Endothelial cell of umbilical vein (primary cell): ENCODE data around the gene MATN4. TPM values are rescaled to one million over a fixed set of nuclear protein-coding genes. Genes with fewer than 3 reads are reported as not detected.

Source experiments
- BruUV-seq: library from RNA; stranded (reverse); fragments of 400-500 nt; replicated peaks from 2 replicates; lab custom pipeline; 2021; lab: Mats Ljungman, UMichigan
- CTCF ChIA-PET: fragments of 300-600, 350-600 bp; sonication (Branson Sonifier 250); formaldehyde crosslinking; loops from one replicate; lab custom pipeline; 2021; ENCODE audit warnings: antibody characterized with exemption, inconsistent platforms; lab: Charles Lee
- POLR2A ChIA-PET: fragments of 300-600, 350-600 bp; sonication (Branson Sonifier 250); formaldehyde crosslinking; loops from one replicate; lab custom pipeline; 2021; ENCODE audit warnings: antibody characterized with exemption, inconsistent platforms; lab: Charles Lee
- DNase-seq: peaks from one replicate; pipeline ENCODE4 v3.0.0-alpha.2; 2011; ENCODE audit warnings: low read depth, low spot score
- FAIRE-seq: peaks from 2 replicates; lab custom pipeline; 2011; peaks lifted over from hg19 to GRCh38; lab: Jason Lieb, UNC
- H2AFZ ChIP-seq: 2 replicates; pipeline ENCODE4 v1.6.0; 2012; ENCODE audit warnings: low read depth, low read length, control low read depth, inconsistent platforms
- H3K27ac ChIP-seq: 2 replicates; pipeline ENCODE4 v1.5.1; 2011; ENCODE audit warnings: low read depth, mild to moderate bottlenecking, control low read depth, low read length, moderate library complexity; ENCODE audit not compliant: insufficient read depth
- H3K27me3 ChIP-seq, 2 experiments: 2 replicates each; pipeline versions ENCODE4 v1.6.0 to v1.6.1; 2011; ENCODE audit warnings: low read length in 2 of 2, mixed read lengths in 1 of 2; ENCODE audit not compliant: control insufficient read depth in 2 of 2, insufficient read depth in 2 of 2
- H3K36me3 ChIP-seq, 2 experiments: 2 replicates in 1 of 2; 3 replicates in 1 of 2; pipeline ENCODE4 v1.5.1; 2011; ENCODE audit warnings: low read length in 2 of 2, mild to moderate bottlenecking in 1 of 2, moderate library complexity in 1 of 2; ENCODE audit not compliant: control insufficient read depth in 2 of 2, insufficient read depth in 2 of 2; ENCODE audit errors: extremely low read depth in 1 of 2
- H3K4me1 ChIP-seq: 3 replicates; pipeline ENCODE4 v1.5.1; 2011; ENCODE audit warnings: mild to moderate bottlenecking, low read length; ENCODE audit not compliant: control insufficient read depth, insufficient read depth; ENCODE audit errors: extremely low read depth
- H3K4me2 ChIP-seq: 2 replicates; pipeline ENCODE4 v1.6.1; 2011; ENCODE audit warnings: low read length, control low read depth, mixed read lengths; ENCODE audit not compliant: insufficient read depth
- H3K4me3 ChIP-seq, 3 experiments: fragments of 200-600 bp in 1 of 3; sonication (generic), shearing (Covaris generic) in 1 of 3; replicated peaks in 1 of 3; 2 replicates each; pipeline ENCODE4 v1.5.1; 2011 to 2016; ENCODE audit warnings: control low read depth in 3 of 3, low read length in 3 of 3, mild to moderate bottlenecking in 2 of 3, inconsistent platforms in 1 of 3, low read depth in 1 of 3, moderate library complexity in 1 of 3; ENCODE audit not compliant: insufficient read depth in 1 of 3
- H3K79me2 ChIP-seq: 2 replicates; pipeline ENCODE4 v1.6.0; 2012; ENCODE audit warnings: low read length, inconsistent platforms; ENCODE audit not compliant: control insufficient read depth, insufficient read depth
- H3K9ac ChIP-seq: replicated peaks from 2 replicates; pipeline ENCODE3; 2011; ENCODE audit warnings: low read length, control low read depth; ENCODE audit not compliant: insufficient read depth; ENCODE audit errors: extremely low read depth
- H3K9me1 ChIP-seq: replicated peaks from 3 replicates; pipeline ENCODE4 v1.6.0; 2011; ENCODE audit warnings: mild to moderate bottlenecking, low read length; ENCODE audit not compliant: control insufficient read depth, insufficient read depth; ENCODE audit errors: extremely low read depth
- H3K9me3 ChIP-seq: replicated peaks from 2 replicates; pipeline ENCODE4 v1.5.1; 2012; ENCODE audit warnings: low read length, inconsistent platforms; ENCODE audit not compliant: control insufficient read depth, insufficient read depth
- H4K20me1 ChIP-seq: replicated peaks from 2 replicates; pipeline ENCODE3; 2011; ENCODE audit warnings: mild to moderate bottlenecking, low read length; ENCODE audit not compliant: control insufficient read depth, insufficient read depth; ENCODE audit errors: extremely low read depth
- EZH2 ChIP-seq: IDR thresholded peaks from 2 replicates; pipeline ENCODE4 v1.6.1; 2012; ENCODE audit warnings: borderline replicate concordance, low read depth, mild to moderate bottlenecking, moderate library complexity, low read length, inconsistent platforms; ENCODE audit not compliant: severe bottlenecking
- FOS ChIP-seq: IDR thresholded peaks from 2 replicates; pipeline ENCODE4 v1.6.1; 2011; ENCODE audit warnings: mild to moderate bottlenecking, low read length, moderate library complexity, borderline replicate concordance; ENCODE audit not compliant: insufficient read depth
- GATA2 ChIP-seq: IDR thresholded peaks from 2 replicates; pipeline ENCODE4 v1.7.0; 2011; ENCODE audit warnings: low read depth, mild to moderate bottlenecking, moderate library complexity, mixed read lengths, low read length; ENCODE audit not compliant: insufficient read length, insufficient read depth
- JUN ChIP-seq: IDR thresholded peaks from 2 replicates; pipeline ENCODE4 v1.6.1; 2011; ENCODE audit warnings: borderline replicate concordance, low read depth; ENCODE audit not compliant: insufficient read length, insufficient read depth
- MYC ChIP-seq: IDR thresholded peaks from one replicate; pipeline ENCODE4 v1.6.1; 2011; ENCODE audit warnings: mild to moderate bottlenecking, low read depth, low read length
- POLR2A ChIP-seq: IDR thresholded peaks from 2 replicates; pipeline ENCODE4 v1.6.1; 2012; ENCODE audit warnings: low read depth, mild to moderate bottlenecking, control low read depth, low read length
- POLR2AphosphoS5 ChIP-seq: IDR thresholded peaks from 2 replicates; pipeline ENCODE4 v1.6.1; 2012; ENCODE audit warnings: low read depth, mild to moderate bottlenecking, control low read depth, low read length, moderate library complexity; ENCODE audit not compliant: insufficient read depth
- dilution Hi-C: fragments of 300-500 bp; cut with MboI; formaldehyde crosslinking; loops from one replicate; pipeline ENCODE4 v1.15.0; 2019; ENCODE audit warnings: low sequenced_read_pairs; ENCODE audit not compliant: extremely low pct_ligation_motif_present
- intact Hi-C: fragments of 100-400 bp; cut with micrococcal nuclease; formaldehyde crosslinking; loops from one replicate; pipeline ENCODE4 v1.10.0; 2022
- polyA plus RNA-seq, 4 experiments: library from polyadenylated mRNA; depleted of rRNA in 3 of 4; stranded (reverse) in 3 of 4; unstranded in 1 of 4; fragments of >200 nt; gene quantifications; 2 replicates each; pipeline versions ENCODE4 v1.2.1 to v1.2.3, GENCODE V29; 2011 to 2012; ENCODE audit warnings: missing spikeins in 1 of 4
- total RNA-seq: library from RNA; stranded (reverse); gene quantifications from 2 replicates; pipeline ENCODE4 v1.2.3, GENCODE V29; 2021
- TF ChIP-seq, protein P1 (sequence below): IDR thresholded peaks from 2 replicates; pipeline ENCODE4 v1.6.1; 2011; ENCODE audit not compliant: insufficient read depth, insufficient read length
- TF ChIP-seq, protein P2 (sequence below), 2 donors: IDR thresholded peaks; 1 replicate in 1 of 2; 2 replicates in 1 of 2; pipeline ENCODE4 v1.5.1; 2011; ENCODE audit warnings: low read length in 2 of 2, mild to moderate bottlenecking in 2 of 2, moderate library complexity in 2 of 2, control low read depth in 1 of 2, inconsistent platforms in 1 of 2, low read depth in 1 of 2; ENCODE audit not compliant: insufficient read depth in 1 of 2; ENCODE audit errors: extremely low read depth in 1 of 2

MATN4 gene
- total and polyA plus RNA-seq, 2 donors (not counting 3 experiments of a cell fraction or from before 2014, with no cell fraction given): 0.10 TPM; not detected in 1

DNA sequence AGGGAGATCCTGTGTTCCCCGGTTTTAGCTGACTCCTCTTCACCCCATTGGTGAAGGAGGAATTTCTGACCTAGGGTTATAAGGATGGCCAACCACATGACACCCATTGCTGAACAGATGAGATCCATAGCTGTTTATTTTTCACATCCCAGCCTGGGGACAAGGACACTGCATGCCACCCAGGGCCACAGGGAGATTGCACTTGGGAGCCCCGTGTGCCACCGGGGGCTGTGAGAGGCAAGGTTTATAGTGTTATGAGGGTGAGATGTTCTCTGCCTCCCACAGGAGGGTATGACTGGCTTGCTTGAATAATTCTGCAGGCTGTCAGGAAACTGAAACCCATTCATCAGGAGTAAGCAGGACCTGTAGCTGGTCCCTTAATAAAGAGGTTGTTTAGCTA is 39.0 kb downstream of the MATN4 start:
- Histone ChIP-seq H3K4me3 (no peak overlapping the region), H3K9ac (no peak overlapping the region), H3K9me3 (no peaks in the 10 kb centered on the region), H3K9me1 (no peaks in the 10 kb centered on the region), H3K79me2 (no peaks in the 10 kb centered on the region), H3K27me3 (peaks cover 6 to 29% of the 10 kb centered on the region in 2 experiments), H3K4me1 (no peaks in the 10 kb centered on the region), H4K20me1 (no peaks in the 10 kb centered on the region), H3K27ac (no peak overlapping the region), H3K4me2 (no peak overlapping the region), H3K36me3 (no peaks in the 10 kb centered on the region), H2AFZ (no peak overlapping the region)
- no peak for TF ChIP-seq POLR2A
- TF ChIP-seq MYC: no peak
- no peak for TF ChIP-seq JUN
- TF ChIP-seq FOS: no peak
- TF ChIP-seq POLR2AphosphoS5: no peak
- TF ChIP-seq, protein P1, sequence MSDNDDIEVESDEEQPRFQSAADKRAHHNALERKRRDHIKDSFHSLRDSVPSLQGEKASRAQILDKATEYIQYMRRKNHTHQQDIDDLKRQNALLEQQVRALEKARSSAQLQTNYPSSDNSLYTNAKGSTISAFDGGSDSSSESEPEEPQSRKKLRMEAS: no peak
- TF ChIP-seq EZH2: no peak
- no peak for TF ChIP-seq GATA2
- TF ChIP-seq, protein P2, sequence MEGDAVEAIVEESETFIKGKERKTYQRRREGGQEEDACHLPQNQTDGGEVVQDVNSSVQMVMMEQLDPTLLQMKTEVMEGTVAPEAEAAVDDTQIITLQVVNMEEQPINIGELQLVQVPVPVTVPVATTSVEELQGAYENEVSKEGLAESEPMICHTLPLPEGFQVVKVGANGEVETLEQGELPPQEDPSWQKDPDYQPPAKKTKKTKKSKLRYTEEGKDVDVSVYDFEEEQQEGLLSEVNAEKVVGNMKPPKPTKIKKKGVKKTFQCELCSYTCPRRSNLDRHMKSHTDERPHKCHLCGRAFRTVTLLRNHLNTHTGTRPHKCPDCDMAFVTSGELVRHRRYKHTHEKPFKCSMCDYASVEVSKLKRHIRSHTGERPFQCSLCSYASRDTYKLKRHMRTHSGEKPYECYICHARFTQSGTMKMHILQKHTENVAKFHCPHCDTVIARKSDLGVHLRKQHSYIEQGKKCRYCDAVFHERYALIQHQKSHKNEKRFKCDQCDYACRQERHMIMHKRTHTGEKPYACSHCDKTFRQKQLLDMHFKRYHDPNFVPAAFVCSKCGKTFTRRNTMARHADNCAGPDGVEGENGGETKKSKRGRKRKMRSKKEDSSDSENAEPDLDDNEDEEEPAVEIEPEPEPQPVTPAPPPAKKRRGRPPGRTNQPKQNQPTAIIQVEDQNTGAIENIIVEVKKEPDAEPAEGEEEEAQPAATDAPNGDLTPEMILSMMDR (IDR thresholded peaks at IDR 0.05; ENCODE audit: extremely low read depth in 1 of 2, insufficient read depth in 1 of 2, low read depth in 1 of 2, low read length in 2 of 2): no peak
- FAIRE-seq (no peak), DNase-seq (no peak)
- BruUV-seq: no TSS peak
- dilution Hi-C loops (no loop called here), intact Hi-C loops (no loop called here)
- ChIA-PET POLR2A (no interaction called here), CTCF (interaction anchor here (0.8 to 2.4 kb wide), 4 partner anchors 14 to 25 kb away, joined by 3 to 8 read pairs (median 3); no protein-coding TSS in a partner anchor)
